Keratinocyte (primary cell): ENCODE results near the gene C2orf92. TPM values are rescaled to one million over a fixed set of nuclear protein-coding genes. Genes with fewer than 3 reads are reported as not detected.

Source experiments
- DNase-seq: peaks from one replicate; pipeline ENCODE4 v3.0.0-alpha.2; 2011; ENCODE audit warnings: low read depth, missing footprints, low spot score
- FAIRE-seq: peaks from 2 replicates; lab custom pipeline; 2011; peaks lifted over from hg19 to GRCh38; lab: Jason Lieb, UNC
- H2AFZ ChIP-seq: 2 replicates; pipeline ENCODE4 v1.6.0; 2012; ENCODE audit warnings: low read length, control low read depth, inconsistent platforms; ENCODE audit not compliant: control insufficient read depth
- H3K27ac ChIP-seq: 2 replicates; pipeline ENCODE4 v1.5.1; 2011; ENCODE audit warnings: low read length; ENCODE audit not compliant: control insufficient read depth, insufficient read depth
- H3K27me3 ChIP-seq: 3 replicates; pipeline ENCODE4 v1.6.0; 2011; ENCODE audit warnings: low read length; ENCODE audit not compliant: control insufficient read depth, insufficient read depth; ENCODE audit errors: extremely low read depth
- H3K36me3 ChIP-seq, 2 experiments: 2 replicates in 1 of 2; 3 replicates in 1 of 2; pipeline ENCODE4 v1.5.1; 2011; ENCODE audit warnings: low read length in 2 of 2, mild to moderate bottlenecking in 1 of 2; ENCODE audit not compliant: control insufficient read depth in 2 of 2, insufficient read depth in 2 of 2; ENCODE audit errors: extremely low read depth in 1 of 2
- H3K4me1 ChIP-seq: 3 replicates; pipeline ENCODE4 v1.5.1; 2011; ENCODE audit warnings: low read length; ENCODE audit not compliant: control insufficient read depth, insufficient read depth; ENCODE audit errors: extremely low read depth
- H3K4me2 ChIP-seq: 3 replicates; pipeline ENCODE4 v1.6.0; 2011; ENCODE audit warnings: low read depth, low read length; ENCODE audit not compliant: control insufficient read depth, insufficient read depth; ENCODE audit errors: extremely low read depth
- H3K4me3 ChIP-seq, 3 experiments: fragments of 200-600 bp in 1 of 3; sonication (generic) in 1 of 3; 2 replicates in 2 of 3; 3 replicates in 1 of 3; pipeline ENCODE4 v1.5.1; 2011 to 2016; ENCODE audit warnings: low read length in 3 of 3, mild to moderate bottlenecking in 3 of 3, control low read depth in 2 of 3, inconsistent platforms in 1 of 3, low read depth in 1 of 3, mixed read lengths in 1 of 3, mixed run types in 1 of 3, moderate library complexity in 1 of 3; ENCODE audit not compliant: control insufficient read depth in 2 of 3, insufficient read depth in 2 of 3; ENCODE audit errors: extremely low read depth in 1 of 3
- H3K79me2 ChIP-seq: 2 replicates; pipeline ENCODE4 v1.6.0; 2012; ENCODE audit warnings: low read length; ENCODE audit not compliant: control insufficient read depth, insufficient read depth
- H3K9ac ChIP-seq: 3 replicates; pipeline ENCODE4 v1.6.0; 2011; ENCODE audit warnings: low read length; ENCODE audit not compliant: control insufficient read depth, insufficient read depth; ENCODE audit errors: extremely low read depth
- H3K9me1 ChIP-seq: 3 replicates; pipeline ENCODE4 v1.6.0; 2011; ENCODE audit warnings: low read length; ENCODE audit not compliant: control insufficient read depth, insufficient read depth; ENCODE audit errors: extremely low read depth
- H3K9me3 ChIP-seq: 2 replicates; pipeline ENCODE4 v1.5.1; 2012; ENCODE audit warnings: low read depth, low read length; ENCODE audit not compliant: control insufficient read depth
- H4K20me1 ChIP-seq: 3 replicates; pipeline ENCODE4 v1.6.0; 2011; ENCODE audit warnings: low read length; ENCODE audit not compliant: control insufficient read depth, insufficient read depth; ENCODE audit errors: extremely low read depth
- CTCF ChIP-seq, 3 experiments: IDR thresholded peaks in 1 of 3; conservative IDR thresholded peaks in 1 of 3; optimal IDR thresholded peaks in 1 of 3; 2 replicates in 2 of 3; 3 replicates in 1 of 3; pipeline versions ENCODE3 to v1.5.1; 2011; ENCODE audit warnings: low read length in 3 of 3, mild to moderate bottlenecking in 3 of 3, moderate library complexity in 2 of 3, control low read depth in 1 of 3, inconsistent platforms in 1 of 3; ENCODE audit not compliant: insufficient read depth in 2 of 3; ENCODE audit errors: extremely low read depth in 1 of 3
- EZH2 ChIP-seq: IDR thresholded peaks from one replicate; pipeline ENCODE4 v1.6.1; 2012; ENCODE audit warnings: inconsistent platforms, mild to moderate bottlenecking, low read length, moderate library complexity
- dilution Hi-C: fragments of 300-500 bp; cut with MboI; formaldehyde crosslinking; loops from one replicate; pipeline ENCODE4 v1.7.0; 2020; ENCODE audit warnings: low sequenced_read_pairs; ENCODE audit not compliant: extremely low pct_ligation_motif_present
- polyA plus RNA-seq, 5 experiments: library from polyadenylated mRNA; depleted of rRNA in 3 of 5; stranded (reverse) in 3 of 5; stranded (forward) in 1 of 5; unstranded in 1 of 5; fragments of >200 nt; gene quantifications; 1 replicate in 1 of 5; 2 replicates in 3 of 5; 3 replicates in 1 of 5; pipeline versions ENCODE4 v1.2.1 to v1.2.3, GENCODE V29; 2011 to 2012; ENCODE audit warnings: missing spikeins in 2 of 5, low read depth in 1 of 5, low replicate concordance in 1 of 5

Gene C2orf92
- polyA plus RNA-seq, 1 donor (not counting 4 experiments of a cell fraction or from before 2014, with no cell fraction given) = 1.6 TPM

- Histone ChIP-seq H3K36me3 (peaks cover 16 to 23% of the 10 kb centered on the region in 2 experiments), H3K4me1 (no peaks in the 10 kb centered on the region), H3K4me3 (no peak overlapping the region), H3K27me3 (no peaks in the 10 kb centered on the region), H3K9me3 (peaks cover 2% of the 10 kb centered on the region), H3K9ac (no peak overlapping the region), H3K4me2 (no peak overlapping the region), H3K27ac (no peak overlapping the region), H3K9me1 (no peaks in the 10 kb centered on the region), H4K20me1 (no peaks in the 10 kb centered on the region), H2AFZ (no peak overlapping the region), H3K79me2 (peaks cover 10% of the 10 kb centered on the region)
- dilution Hi-C loops = no loop called here
- DNase-seq = no peak
- FAIRE-seq = no peak
- TF ChIP-seq EZH2 (no peak), CTCF (optimal IDR thresholded peaks at IDR 0.05 in 1 of 3, IDR thresholded peaks at IDR 0.05 in 1 of 3, conservative IDR thresholded peaks at IDR 0.05 in 1 of 3; ENCODE audit: extremely low read depth in 1 of 3, insufficient read depth in 2 of 3, low read length in 3 of 3) (no peak)
Observed at GRCh38 chr2:97656129-97656755, 13.3 kb upstream of the C2orf92 start.

GRCh38 chr2:97656905-97657587 lies 12.5 kb upstream of the C2orf92 start:
- FAIRE-seq (no peak), DNase-seq (no peak)
- no peak overlapping the region for H3K9ac ChIP-seq
- H3K4me2 ChIP-seq = no peak overlapping the region
- no peak overlapping the region for H3K27ac ChIP-seq
- no peaks in the 10 kb centered on the region for H4K20me1 ChIP-seq
- H2AFZ ChIP-seq = no peak overlapping the region
- peaks cover 2% of the 10 kb centered on the region for H3K9me3 ChIP-seq
- peaks cover 1% of the 10 kb centered on the region for H3K4me1 ChIP-seq
- H3K36me3 ChIP-seq = peaks cover 16 to 23% of the 10 kb centered on the region in 2 experiments
- dilution Hi-C loops = no loop called here
- H3K27me3 ChIP-seq = no peaks in the 10 kb centered on the region
- no peak overlapping the region for H3K4me3 ChIP-seq
- H3K9me1 ChIP-seq = no peaks in the 10 kb centered on the region
- TF ChIP-seq EZH2 (no peak), CTCF (optimal IDR thresholded peaks at IDR 0.05 in 1 of 3, IDR thresholded peaks at IDR 0.05 in 1 of 3, conservative IDR thresholded peaks at IDR 0.05 in 1 of 3; ENCODE audit: extremely low read depth in 1 of 3, insufficient read depth in 2 of 3, low read length in 3 of 3) (no peak)
- H3K79me2 ChIP-seq = peaks cover 18% of the 10 kb centered on the region
